Measurements from ENCODE around the gene TNNT2. TPM values are rescaled to one million over a fixed set of nuclear protein-coding genes. Genes with fewer than 3 reads are reported as not detected.

Gene TNNT2
- 8.6 TPM for polyA plus RNA-seq (2013, experiment 1 of 2)
- polyA plus RNA-seq (2013, experiment 2 of 2), result 15.2 TPM

- no peaks in the 10 kb centered on the region for H3K36me3 ChIP-seq (ENCODE audit: control insufficient read depth, insufficient read depth, low read length)
- no peaks in the 10 kb centered on the region for H3K9me3 ChIP-seq (ENCODE audit: control insufficient read depth, low read length)
- H3K4me3 ChIP-seq (ENCODE audit: extremely low read depth, insufficient read depth, low read length, poor library complexity, severe bottlenecking), result no peak within 1 kb of the TSS
- WGBS, 2 experiments (ENCODE audit: insufficient coverage in 2 of 2), result 70 to 86% methylated on average over 1 to 2 of the region's 9 CpGs
- peaks cover 16% of the 10 kb centered on the region for H3K4me1 ChIP-seq (ENCODE audit: control insufficient read depth, insufficient read depth, low read length, poor library complexity, severe bottlenecking)
- peak within 1 kb of the TSS; percentile 87 for H3K27ac ChIP-seq (ENCODE audit: low read depth, low read length, severe bottlenecking)
These were observed at the start of gene TNNT2 for GRCh38 chr1:201377611-201378092. TNNT2 (minus strand) TSS chr1:201377680; CDS start chr1:201373254, 4,426 bp downstream.

GRCh38 chr1:201426479-201427310 lies 49.2 kb upstream of the TNNT2 start:
- H3K27ac ChIP-seq (ENCODE audit: low read depth, low read length, severe bottlenecking), result no peak overlapping the region
- peaks cover 4% of the 10 kb centered on the region for H3K9me3 ChIP-seq (ENCODE audit: control insufficient read depth, low read length)
- 66 to 76% methylated on average over 5 to 7 of the region's 15 CpGs for WGBS, 2 experiments (ENCODE audit: insufficient coverage in 2 of 2)
- no peaks in the 10 kb centered on the region for H3K36me3 ChIP-seq (ENCODE audit: control insufficient read depth, insufficient read depth, low read length)
- no peak overlapping the region for H3K4me3 ChIP-seq (ENCODE audit: extremely low read depth, insufficient read depth, low read length, poor library complexity, severe bottlenecking)
- H3K4me1 ChIP-seq (ENCODE audit: control insufficient read depth, insufficient read depth, low read length, poor library complexity, severe bottlenecking), result no peaks in the 10 kb centered on the region

- H3K36me3 ChIP-seq (ENCODE audit: control insufficient read depth, insufficient read depth, low read length), result no peaks in the 10 kb centered on the region
- H3K9me3 ChIP-seq (ENCODE audit: control insufficient read depth, low read length), result peaks cover 4% of the 10 kb centered on the region
- no peak overlapping the region for H3K27ac ChIP-seq (ENCODE audit: low read depth, low read length, severe bottlenecking)
- H3K4me3 ChIP-seq (ENCODE audit: extremely low read depth, insufficient read depth, low read length, poor library complexity, severe bottlenecking), result no peak overlapping the region
- WGBS, 2 experiments (ENCODE audit: insufficient coverage in 2 of 2), result 90 to 94% methylated on average over 2 of the region's 2 CpGs
- peaks cover 10% of the 10 kb centered on the region for H3K4me1 ChIP-seq (ENCODE audit: control insufficient read depth, insufficient read depth, low read length, poor library complexity, severe bottlenecking)
These were observed 46.7 kb upstream of the TNNT2 start for GRCh38 chr1:201424146-201424545.

- H3K9me3 ChIP-seq (ENCODE audit: control insufficient read depth, low read length), result peaks cover 4% of the 10 kb centered on the region
- H3K27ac ChIP-seq (ENCODE audit: low read depth, low read length, severe bottlenecking), result no peak overlapping the region
- H3K4me3 ChIP-seq (ENCODE audit: extremely low read depth, insufficient read depth, low read length, poor library complexity, severe bottlenecking), result no peak overlapping the region
- peaks cover 10% of the 10 kb centered on the region for H3K4me1 ChIP-seq (ENCODE audit: control insufficient read depth, insufficient read depth, low read length, poor library complexity, severe bottlenecking)
- 92 to 95% methylated on average over 5 to 6 of the region's 6 CpGs for WGBS, 2 experiments (ENCODE audit: insufficient coverage in 2 of 2)
- no peaks in the 10 kb centered on the region for H3K36me3 ChIP-seq (ENCODE audit: control insufficient read depth, insufficient read depth, low read length)
These were observed 46.2 kb upstream of the TNNT2 start for GRCh38 chr1:201423655-201424054.

- no peak overlapping the region for H3K4me3 ChIP-seq (ENCODE audit: extremely low read depth, insufficient read depth, low read length, poor library complexity, severe bottlenecking)
- 75 to 95% methylated on average over 2 to 5 of the region's 6 CpGs for WGBS, 2 experiments (ENCODE audit: insufficient coverage in 2 of 2)
- H3K36me3 ChIP-seq (ENCODE audit: control insufficient read depth, insufficient read depth, low read length), result no peaks in the 10 kb centered on the region
- H3K9me3 ChIP-seq (ENCODE audit: control insufficient read depth, low read length), result peaks cover 4% of the 10 kb centered on the region
- no peak overlapping the region for H3K27ac ChIP-seq (ENCODE audit: low read depth, low read length, severe bottlenecking)
- peaks cover 10% of the 10 kb centered on the region for H3K4me1 ChIP-seq (ENCODE audit: control insufficient read depth, insufficient read depth, low read length, poor library complexity, severe bottlenecking)
These were observed 45.1 kb upstream of the TNNT2 start for GRCh38 chr1:201422436-201423030.

- H3K4me3 ChIP-seq (ENCODE audit: extremely low read depth, insufficient read depth, low read length, poor library complexity, severe bottlenecking), result no peak overlapping the region
- H3K9me3 ChIP-seq (ENCODE audit: control insufficient read depth, low read length), result peaks cover 4% of the 10 kb centered on the region
- H3K4me1 ChIP-seq (ENCODE audit: control insufficient read depth, insufficient read depth, low read length, poor library complexity, severe bottlenecking), result peaks cover 10% of the 10 kb centered on the region
- H3K36me3 ChIP-seq (ENCODE audit: control insufficient read depth, insufficient read depth, low read length), result no peaks in the 10 kb centered on the region
- H3K27ac ChIP-seq (ENCODE audit: low read depth, low read length, severe bottlenecking), result no peak overlapping the region
- 62 to 72% methylated on average over 2 to 3 of the region's 3 CpGs for WGBS, 2 experiments (ENCODE audit: insufficient coverage in 2 of 2)
These were observed 44.5 kb upstream of the TNNT2 start for GRCh38 chr1:201422026-201422425.

GRCh38 chr1:201421041-201421440 lies 43.6 kb upstream of the TNNT2 start:
- H3K4me1 ChIP-seq (ENCODE audit: control insufficient read depth, insufficient read depth, low read length, poor library complexity, severe bottlenecking), result peaks cover 10% of the 10 kb centered on the region
- peak overlapping the region; percentile 10 for H3K27ac ChIP-seq (ENCODE audit: low read depth, low read length, severe bottlenecking)
- no peak overlapping the region for H3K4me3 ChIP-seq (ENCODE audit: extremely low read depth, insufficient read depth, low read length, poor library complexity, severe bottlenecking)
- WGBS, 2 experiments (ENCODE audit: insufficient coverage in 2 of 2), result 84 to 91% methylated on average over 6 to 7 of the region's 8 CpGs
- peaks cover 6% of the 10 kb centered on the region for H3K9me3 ChIP-seq (ENCODE audit: control insufficient read depth, low read length)
- no peaks in the 10 kb centered on the region for H3K36me3 ChIP-seq (ENCODE audit: control insufficient read depth, insufficient read depth, low read length)

GRCh38 chr1:201420608-201421002 lies 43.1 kb upstream of the TNNT2 start:
- H3K4me3 ChIP-seq (ENCODE audit: extremely low read depth, insufficient read depth, low read length, poor library complexity, severe bottlenecking), result no peak overlapping the region
- H3K9me3 ChIP-seq (ENCODE audit: control insufficient read depth, low read length), result peaks cover 9% of the 10 kb centered on the region
- WGBS, 2 experiments (ENCODE audit: insufficient coverage in 2 of 2), result 90 to 97% methylated on average over 5 to 7 of the region's 7 CpGs
- no peaks in the 10 kb centered on the region for H3K36me3 ChIP-seq (ENCODE audit: control insufficient read depth, insufficient read depth, low read length)
- peaks cover 10% of the 10 kb centered on the region for H3K4me1 ChIP-seq (ENCODE audit: control insufficient read depth, insufficient read depth, low read length, poor library complexity, severe bottlenecking)
- no peak overlapping the region for H3K27ac ChIP-seq (ENCODE audit: low read depth, low read length, severe bottlenecking)

GRCh38 chr1:201419746-201420607 lies 42.5 kb upstream of the TNNT2 start:
- Histone ChIP-seq H3K9me3 (ENCODE audit: control insufficient read depth, low read length) (peaks cover 9% of the 10 kb centered on the region), H3K36me3 (ENCODE audit: control insufficient read depth, insufficient read depth, low read length) (no peaks in the 10 kb centered on the region), H3K4me3 (ENCODE audit: extremely low read depth, insufficient read depth, low read length, poor library complexity, severe bottlenecking) (no peak overlapping the region), H3K27ac (ENCODE audit: low read depth, low read length, severe bottlenecking) (peak overlapping the region; percentile 41), H3K4me1 (ENCODE audit: control insufficient read depth, insufficient read depth, low read length, poor library complexity, severe bottlenecking) (peaks cover 10% of the 10 kb centered on the region)
- 85 to 87% methylated on average over 7 of the region's 12 CpGs for WGBS, 2 experiments (ENCODE audit: insufficient coverage in 2 of 2)

GRCh38 chr1:201419256-201419655 lies 41.8 kb upstream of the TNNT2 start:
- Histone ChIP-seq H3K27ac (ENCODE audit: low read depth, low read length, severe bottlenecking) (no peak overlapping the region), H3K4me3 (ENCODE audit: extremely low read depth, insufficient read depth, low read length, poor library complexity, severe bottlenecking) (no peak overlapping the region), H3K4me1 (ENCODE audit: control insufficient read depth, insufficient read depth, low read length, poor library complexity, severe bottlenecking) (peaks cover 10% of the 10 kb centered on the region), H3K9me3 (ENCODE audit: control insufficient read depth, low read length) (peaks cover 5% of the 10 kb centered on the region), H3K36me3 (ENCODE audit: control insufficient read depth, insufficient read depth, low read length) (no peaks in the 10 kb centered on the region)
- 90 to 97% methylated on average over 3 of the region's 4 CpGs for WGBS, 2 experiments (ENCODE audit: insufficient coverage in 2 of 2)
